Osteocyte (in vitro differentiated cells): ENCODE data around the gene FNDC3B. TPM values are rescaled to one million over a fixed set of nuclear protein-coding genes. Genes with fewer than 3 reads are reported as not detected.

Experiments used
- DNase-seq: peaks from one replicate; pipeline ENCODE4 v3.0.0; 2021; ENCODE audit warnings: mixed read lengths; ENCODE audit not compliant: unreplicated experiment; ENCODE audit errors: extremely low spot score
- H3K27ac Mint-ChIP-seq: one replicate; pipeline ENCODE4 v1.8.0; 2021; ENCODE audit warnings: mild to moderate bottlenecking, mixed read lengths; ENCODE audit not compliant: unreplicated experiment
- H3K27me3 Mint-ChIP-seq: one replicate; pipeline ENCODE4 v1.8.0; 2021; ENCODE audit warnings: mixed read lengths; ENCODE audit not compliant: unreplicated experiment
- H3K36me3 Mint-ChIP-seq: one replicate; pipeline ENCODE4 v1.8.0; 2021; ENCODE audit warnings: mixed read lengths; ENCODE audit not compliant: unreplicated experiment
- H3K4me1 Mint-ChIP-seq: one replicate; pipeline ENCODE4 v1.8.0; 2021; ENCODE audit warnings: mixed read lengths; ENCODE audit not compliant: unreplicated experiment
- H3K4me3 Mint-ChIP-seq: one replicate; pipeline ENCODE4 v1.8.0; 2021; ENCODE audit warnings: mild to moderate bottlenecking, moderate library complexity, mixed read lengths; ENCODE audit not compliant: unreplicated experiment
- H3K9me3 Mint-ChIP-seq: one replicate; pipeline ENCODE4 v1.8.0; 2021; ENCODE audit warnings: mixed read lengths; ENCODE audit not compliant: unreplicated experiment
- CTCF ChIP-seq: fragments of 200-600 bp; sonication (generic); IDR thresholded peaks from 2 replicates; pipeline ENCODE4 v1.5.0; 2021; ENCODE audit warnings: antibody characterized with exemption, mild to moderate bottlenecking, moderate library complexity
- total RNA-seq: library from RNA; stranded (reverse); gene quantifications from 2 replicates; pipeline ENCODE4 v1.2.1, GENCODE V29; 2021

The FNDC3B gene
- total RNA-seq, 1 donor from 2014 or later: 240 TPM

DNA sequence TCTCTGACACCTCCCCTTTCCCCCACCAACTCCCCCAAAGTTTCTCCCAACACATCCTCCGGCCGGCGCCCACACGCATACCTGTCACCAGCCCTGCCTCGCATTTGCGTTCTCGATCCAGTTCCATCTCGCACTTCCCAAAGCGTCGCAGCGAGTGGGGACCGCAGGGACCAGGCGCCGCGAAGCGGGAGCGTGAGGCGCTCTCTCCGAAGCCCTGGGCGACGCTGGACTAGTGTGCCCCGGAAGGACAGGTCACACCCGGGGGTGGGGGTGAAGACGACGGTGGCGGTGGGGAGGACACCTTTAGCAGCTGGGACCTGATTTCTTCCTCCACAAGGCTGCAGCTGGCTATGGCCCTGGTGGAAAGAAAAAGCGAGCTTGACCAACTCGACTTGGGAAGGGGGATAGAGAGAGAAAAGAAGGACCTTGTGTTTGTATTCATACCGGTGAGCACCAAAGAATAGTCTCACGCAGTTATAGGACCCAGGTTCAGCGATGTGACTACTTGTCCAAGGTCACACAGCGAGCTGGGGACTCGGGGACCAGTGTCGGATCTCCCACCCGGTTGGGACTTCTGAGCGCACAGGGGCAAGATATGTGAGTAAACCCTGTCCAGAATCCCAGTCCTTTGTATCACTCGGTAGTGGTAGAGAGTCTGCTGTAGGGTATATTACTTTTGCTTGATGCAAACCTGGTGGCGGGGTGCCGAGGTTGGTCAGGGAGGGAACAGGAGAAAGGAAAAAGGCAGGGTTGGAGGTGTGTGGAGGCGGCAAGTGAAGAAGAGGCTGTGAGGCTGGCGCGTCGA is 409.5 kb downstream of the FNDC3B start:
- Mint-ChIP-seq H3K4me3 (no peak overlapping the region), H3K9me3 (peaks cover 11% of the 10 kb centered on the region), H3K36me3 (peaks cover 5% of the 10 kb centered on the region), H3K27ac (no peak overlapping the region), H3K27me3 (peaks cover 63% of the 10 kb centered on the region), H3K4me1 (peaks cover 6% of the 10 kb centered on the region)
- DNase-seq: no peak
- TF ChIP-seq CTCF: no peak

DNA sequence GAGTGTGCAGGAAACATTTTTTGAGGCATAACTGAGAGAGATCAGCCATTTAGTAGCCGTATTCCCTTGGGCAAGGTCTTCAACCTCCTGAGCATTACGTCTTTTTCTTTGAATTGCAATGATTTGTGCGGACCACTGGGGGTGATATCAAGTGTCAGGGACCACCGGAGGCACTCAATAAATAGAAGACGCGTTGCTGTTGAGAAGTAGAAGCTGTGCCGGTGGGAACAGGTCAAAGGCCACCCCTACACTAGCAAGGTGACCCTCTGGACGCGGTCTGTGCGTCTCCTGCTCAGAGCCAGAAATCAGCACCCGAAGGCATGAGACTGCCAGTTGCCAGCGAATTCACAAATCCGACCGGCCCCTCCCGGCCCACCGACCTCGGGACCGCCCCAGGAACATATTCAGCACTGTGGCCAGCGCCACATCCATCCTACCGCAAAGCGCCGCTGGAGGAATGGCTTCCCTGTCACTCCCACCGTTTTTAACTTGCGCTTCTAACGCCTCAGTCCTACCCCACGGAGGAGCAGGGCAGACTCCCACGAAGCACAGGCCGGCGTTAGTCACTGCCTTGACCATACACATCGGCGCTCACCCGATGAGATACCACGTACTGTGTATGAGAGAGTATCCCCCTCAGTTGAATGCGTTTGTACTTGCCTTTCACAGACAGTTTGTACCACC is 410.2 kb downstream of the FNDC3B start:
- no peak overlapping the region for H3K4me3 Mint-ChIP-seq
- DNase-seq: no peak
- H3K27ac Mint-ChIP-seq: no peak overlapping the region
- H3K36me3 Mint-ChIP-seq: peaks cover 5% of the 10 kb centered on the region
- H3K9me3 Mint-ChIP-seq: peaks cover 11% of the 10 kb centered on the region
- no peak for TF ChIP-seq CTCF
- peaks cover 67% of the 10 kb centered on the region for H3K27me3 Mint-ChIP-seq
- peaks cover 6% of the 10 kb centered on the region for H3K4me1 Mint-ChIP-seq

Other genes with a start within 250 kb of the FNDC3B start
- 13.9 and 15.2 TPM in 2 replicates for gene PLD1, start 229.1 kb upstream of the FNDC3B start, total RNA-seq
- not detected in 2 replicates for gene TMEM212, start 196.2 kb upstream of the FNDC3B start, total RNA-seq